Kidney epithelial cell (primary cell): ENCODE measurements around the gene C2orf69. TPM values are rescaled to one million over a fixed set of nuclear protein-coding genes. Genes with fewer than 3 reads are reported as not detected.

ENCODE experiments used
- DNase-seq: peaks from one replicate; pipeline ENCODE4 v3.0.0-alpha.2; 2010; ENCODE audit warnings: low read depth
- H3K27me3 ChIP-seq: 2 replicates; pipeline ENCODE4 v1.6.0; 2011; ENCODE audit warnings: low read length; ENCODE audit not compliant: control insufficient read depth, insufficient read depth
- H3K36me3 ChIP-seq: 2 replicates; pipeline ENCODE4 v1.5.1; 2011; ENCODE audit warnings: low read length; ENCODE audit not compliant: control insufficient read depth, insufficient read depth
- H3K4me3 ChIP-seq: 2 replicates; pipeline ENCODE4 v1.5.1; 2011; ENCODE audit warnings: low read depth, mild to moderate bottlenecking, control low read depth, low read length
- total RNA-seq: library from RNA; depleted of rRNA; stranded (reverse); fragments of >200 nt; gene quantifications from 2 replicates; pipeline ENCODE4 v1.2.3, GENCODE V29; 2015
- TF ChIP-seq, protein P1 (sequence below): IDR thresholded peaks from 2 replicates; pipeline ENCODE4 v1.5.1; 2011; ENCODE audit warnings: mild to moderate bottlenecking, moderate library complexity, low read length, control low read depth, inconsistent platforms; ENCODE audit not compliant: insufficient read depth, poor library complexity, severe bottlenecking

The C2orf69 gene
- total RNA-seq, 1 donor from 2014 or later = 13.0 TPM

DNA sequence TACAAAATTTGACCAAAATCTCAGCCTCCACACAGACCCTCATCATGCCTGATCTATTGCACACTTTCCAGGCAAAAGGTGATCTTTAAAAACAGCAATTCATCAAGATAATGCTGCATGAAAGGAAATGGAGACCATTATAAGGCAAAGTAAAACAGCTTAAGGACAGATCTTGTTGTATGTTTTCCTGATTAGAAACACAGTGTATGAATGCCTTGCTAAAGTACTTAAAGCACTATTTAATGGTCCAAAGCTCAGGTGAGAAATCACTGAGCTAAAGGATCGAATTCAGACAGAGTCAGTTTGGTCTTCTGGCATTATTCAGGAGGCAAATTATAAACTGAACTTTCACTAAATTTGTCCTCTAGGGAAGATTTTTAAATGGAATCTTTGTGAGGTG is 41.4 kb upstream of the C2orf69 start:
- no peaks in the 10 kb centered on the region for H3K36me3 ChIP-seq
- TF ChIP-seq, protein P1, sequence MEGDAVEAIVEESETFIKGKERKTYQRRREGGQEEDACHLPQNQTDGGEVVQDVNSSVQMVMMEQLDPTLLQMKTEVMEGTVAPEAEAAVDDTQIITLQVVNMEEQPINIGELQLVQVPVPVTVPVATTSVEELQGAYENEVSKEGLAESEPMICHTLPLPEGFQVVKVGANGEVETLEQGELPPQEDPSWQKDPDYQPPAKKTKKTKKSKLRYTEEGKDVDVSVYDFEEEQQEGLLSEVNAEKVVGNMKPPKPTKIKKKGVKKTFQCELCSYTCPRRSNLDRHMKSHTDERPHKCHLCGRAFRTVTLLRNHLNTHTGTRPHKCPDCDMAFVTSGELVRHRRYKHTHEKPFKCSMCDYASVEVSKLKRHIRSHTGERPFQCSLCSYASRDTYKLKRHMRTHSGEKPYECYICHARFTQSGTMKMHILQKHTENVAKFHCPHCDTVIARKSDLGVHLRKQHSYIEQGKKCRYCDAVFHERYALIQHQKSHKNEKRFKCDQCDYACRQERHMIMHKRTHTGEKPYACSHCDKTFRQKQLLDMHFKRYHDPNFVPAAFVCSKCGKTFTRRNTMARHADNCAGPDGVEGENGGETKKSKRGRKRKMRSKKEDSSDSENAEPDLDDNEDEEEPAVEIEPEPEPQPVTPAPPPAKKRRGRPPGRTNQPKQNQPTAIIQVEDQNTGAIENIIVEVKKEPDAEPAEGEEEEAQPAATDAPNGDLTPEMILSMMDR = no peak
- no peak overlapping the region for H3K4me3 ChIP-seq
- H3K27me3 ChIP-seq = no peaks in the 10 kb centered on the region
- DNase-seq = no peak

DNA sequence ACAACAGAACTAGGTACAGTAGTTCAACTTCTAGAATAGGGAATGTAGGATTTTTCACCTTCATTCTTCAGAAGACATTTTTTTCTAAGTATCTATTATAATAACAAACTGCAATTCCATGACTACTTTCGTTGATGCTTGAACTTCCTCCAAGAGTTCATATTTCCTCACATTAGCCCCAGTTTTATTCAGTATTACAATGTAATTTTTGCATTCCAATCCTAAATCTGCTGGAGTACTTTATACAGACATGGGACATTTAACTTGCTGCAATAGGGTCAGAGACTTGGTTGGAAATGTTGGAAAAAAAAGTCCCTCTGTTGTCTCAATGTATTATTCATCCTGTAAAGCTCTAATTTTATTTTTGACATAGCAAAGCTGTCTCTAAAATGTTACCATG is 40.5 kb upstream of the C2orf69 start:
- no peak for DNase-seq
- TF ChIP-seq, protein P1 = no peak
- Histone ChIP-seq H3K27me3 (no peaks in the 10 kb centered on the region), H3K36me3 (no peaks in the 10 kb centered on the region), H3K4me3 (no peak overlapping the region)

DNA sequence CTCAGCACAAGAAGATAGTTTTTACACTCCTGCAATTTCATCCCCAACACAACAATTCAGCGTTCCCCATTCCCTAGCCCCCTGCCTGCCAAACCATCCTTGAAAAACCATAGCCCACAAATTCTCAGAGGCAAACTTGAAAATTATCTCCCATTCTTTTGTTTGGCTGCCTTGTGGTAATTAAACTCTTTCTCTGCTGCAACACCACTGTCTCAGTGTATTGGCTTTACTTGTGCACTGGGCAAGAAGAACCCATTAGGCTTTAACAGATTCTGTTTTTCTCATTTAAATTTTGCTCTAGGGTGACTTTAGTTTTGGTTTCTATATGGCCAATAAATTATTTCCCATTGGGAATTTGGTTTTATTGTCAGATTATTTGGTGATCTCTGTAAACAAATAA is 36.9 kb upstream of the C2orf69 start:
- Histone ChIP-seq H3K27me3 (no peaks in the 10 kb centered on the region), H3K4me3 (no peak overlapping the region), H3K36me3 (no peaks in the 10 kb centered on the region)
- no peak for DNase-seq
- TF ChIP-seq, protein P1 = no peak

DNA sequence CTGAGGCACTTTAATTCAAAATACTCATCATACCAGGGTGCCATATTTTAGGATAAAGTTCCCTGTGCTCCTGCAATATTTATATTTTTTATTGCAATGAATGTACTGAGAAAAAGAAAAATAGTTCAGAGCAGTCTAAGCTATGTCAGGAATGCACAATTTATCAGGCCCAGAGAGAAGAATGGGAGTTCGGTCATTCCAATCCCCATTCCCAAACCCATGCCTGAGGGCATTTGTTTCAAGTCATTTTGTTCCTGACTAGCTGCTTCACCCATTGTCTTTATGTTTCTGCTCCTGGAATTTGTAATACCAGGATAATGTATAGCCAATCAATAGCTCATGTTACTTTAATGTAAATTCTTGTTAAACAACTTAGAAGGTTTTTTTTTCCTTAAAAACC is 35.7 kb upstream of the C2orf69 start:
- Histone ChIP-seq H3K4me3 (no peak overlapping the region), H3K27me3 (no peaks in the 10 kb centered on the region), H3K36me3 (no peaks in the 10 kb centered on the region)
- no peak for DNase-seq
- TF ChIP-seq, protein P1 = no peak

DNA sequence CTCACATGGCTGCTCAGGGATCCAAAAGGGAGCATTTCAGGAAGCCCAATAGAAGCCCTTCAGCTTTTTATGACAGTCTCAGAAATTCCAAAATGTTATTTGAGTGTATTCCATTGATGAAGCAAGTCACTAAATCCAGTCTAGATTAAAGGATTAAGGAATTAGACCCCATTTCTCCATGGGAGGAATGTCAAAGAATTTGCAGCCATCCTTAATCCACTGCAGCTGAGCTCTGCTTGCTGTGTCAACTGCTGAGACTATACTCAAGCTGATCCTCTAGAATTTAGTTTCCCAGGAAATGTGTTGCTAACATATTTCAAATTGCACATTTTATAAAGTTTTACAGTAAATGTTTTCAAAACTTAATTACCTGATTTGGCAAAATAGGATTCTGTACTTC is 28.4 kb upstream of the C2orf69 start:
- no peak for DNase-seq
- H3K4me3 ChIP-seq = no peak overlapping the region
- TF ChIP-seq, protein P1 = no peak
- no peaks in the 10 kb centered on the region for H3K36me3 ChIP-seq
- H3K27me3 ChIP-seq = no peaks in the 10 kb centered on the region

DNA sequence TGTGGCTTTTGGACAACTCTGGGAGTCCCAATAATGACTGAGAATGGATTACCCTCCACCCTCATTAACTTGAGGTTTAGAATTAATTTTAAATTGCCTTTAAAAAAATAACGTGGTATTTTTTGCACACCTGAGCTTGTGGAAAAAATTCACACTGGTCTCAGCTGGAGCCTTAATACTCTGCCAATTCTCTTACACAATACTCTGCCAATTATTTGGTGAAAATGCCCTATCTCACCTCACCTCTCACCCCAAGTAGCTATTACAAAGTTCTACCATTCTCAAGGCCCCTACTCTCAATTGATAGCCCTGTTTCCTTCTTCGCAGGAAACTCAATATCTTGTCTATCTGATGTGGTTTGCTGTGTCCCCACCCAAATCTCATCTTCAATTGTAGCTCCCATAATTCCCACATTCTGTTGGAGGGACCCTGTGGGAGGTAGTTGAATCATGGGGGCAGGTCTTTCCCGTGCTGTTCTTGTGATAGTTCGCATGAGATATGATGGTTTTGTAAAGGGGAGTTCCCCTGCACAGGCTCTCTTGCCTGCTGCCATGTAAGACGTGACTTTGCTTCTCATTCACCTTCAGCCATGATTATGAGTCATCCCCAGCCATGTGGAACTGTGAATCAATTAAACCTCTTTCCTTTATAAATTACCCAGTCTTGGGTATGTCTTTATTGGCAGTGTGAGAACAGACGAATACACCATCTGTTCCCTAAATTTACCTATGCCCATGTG is 27.4 kb upstream of the C2orf69 start:
- Histone ChIP-seq H3K27me3 (no peaks in the 10 kb centered on the region), H3K4me3 (no peak overlapping the region), H3K36me3 (no peaks in the 10 kb centered on the region)
- DNase-seq = no peak
- TF ChIP-seq, protein P1 = no peak
